CD4-positive, alpha-beta memory T cell (primary cell): ENCODE data around the gene DHPS. TPM values are rescaled to one million over a fixed set of nuclear protein-coding genes. Genes with fewer than 3 reads are reported as not detected.

ENCODE experiments used
- CTCF ChIA-PET: fragments of 350-600 bp; sonication (Branson Sonifier 250); formaldehyde crosslinking; loops from one replicate; lab custom pipeline; 2021; ENCODE audit warnings: inconsistent platforms; ENCODE audit not compliant: partially characterized antibody; lab: Charles Lee
- POLR2A ChIA-PET: fragments of 350-600 bp; sonication (Branson Sonifier 250); formaldehyde crosslinking; loops from one replicate; lab custom pipeline; 2021; ENCODE audit not compliant: partially characterized antibody; lab: Charles Lee
- DNase-seq, 5 donors: peaks; one replicate each; pipeline versions ENCODE4 v3.0.0 to v3.0.0-alpha.2; 2020 to 2022; ENCODE audit warnings: mixed read lengths in 1 of 5
- H3K27ac ChIP-seq: one replicate; pipeline ENCODE4 v1.7.0; 2013; ENCODE audit warnings: low read depth, low read length
- H3K27me3 ChIP-seq: 2 replicates; pipeline ENCODE4 v1.7.0; 2013; ENCODE audit warnings: mild to moderate bottlenecking, low read length, moderate library complexity; ENCODE audit not compliant: insufficient read depth
- H3K36me3 ChIP-seq: 2 replicates; pipeline ENCODE4 v1.7.0; 2013; ENCODE audit warnings: mild to moderate bottlenecking, low read length, moderate library complexity; ENCODE audit not compliant: insufficient read depth
- H3K4me1 ChIP-seq: 2 replicates; pipeline ENCODE4 v1.7.0; 2013; ENCODE audit warnings: mild to moderate bottlenecking, low read length, moderate library complexity; ENCODE audit not compliant: insufficient read depth
- H3K4me3 ChIP-seq, 2 donors: one replicate each; pipeline ENCODE4 v1.7.0; 2013; ENCODE audit warnings: low read length in 2 of 2, mild to moderate bottlenecking in 1 of 2
- H3K9me3 ChIP-seq, 2 donors: one replicate each; pipeline ENCODE4 v1.7.0; 2013; ENCODE audit warnings: low read length in 2 of 2, control low read depth in 1 of 2; ENCODE audit not compliant: control insufficient read depth in 1 of 2
- H3K27ac Mint-ChIP-seq, 7 donors: one replicate each; pipeline ENCODE4 v1.8.0; 2020 to 2021; ENCODE audit warnings: mixed read lengths in 7 of 7, mild to moderate bottlenecking in 6 of 7, inconsistent platforms in 3 of 7, moderate library complexity in 3 of 7
- H3K27me3 Mint-ChIP-seq, 2 donors: one replicate each; pipeline ENCODE4 v1.8.0; 2020 to 2021; ENCODE audit warnings: mixed read lengths in 2 of 2
- H3K36me3 Mint-ChIP-seq, 2 donors: one replicate each; pipeline ENCODE4 v1.8.0; 2020 to 2021; ENCODE audit warnings: mixed read lengths in 2 of 2, inconsistent platforms in 1 of 2, mild to moderate bottlenecking in 1 of 2
- H3K4me1 Mint-ChIP-seq, 4 donors: one replicate each; pipeline ENCODE4 v1.8.0; 2020 to 2021; ENCODE audit warnings: mixed read lengths in 4 of 4, mild to moderate bottlenecking in 1 of 4
- H3K4me3 Mint-ChIP-seq, 8 donors: one replicate each; pipeline ENCODE4 v1.8.0; 2020 to 2021; ENCODE audit warnings: mixed read lengths in 8 of 8, mild to moderate bottlenecking in 7 of 8, moderate library complexity in 6 of 8, inconsistent platforms in 3 of 8
- H3K9me3 Mint-ChIP-seq, 8 donors: one replicate each; pipeline ENCODE4 v1.8.0; 2020 to 2021; ENCODE audit warnings: mixed read lengths in 8 of 8, mild to moderate bottlenecking in 5 of 8, inconsistent platforms in 3 of 8, moderate library complexity in 1 of 8
- intact Hi-C: fragments of 100-400 bp; cut with micrococcal nuclease; formaldehyde crosslinking; loops from one replicate; pipeline ENCODE4 v1.15.1; 2023
- polyA plus RNA-seq, 2 donors: library from polyadenylated mRNA; unstranded; fragments of 300-500 nt; fragmentation: Illumina TruSeq; gene quantifications; one replicate each; pipeline ENCODE4 v1.2.3, GENCODE V29; 2021
- total RNA-seq, 2 experiments: library from RNA; stranded (reverse); gene quantifications; one replicate each; pipeline ENCODE4 v1.2.3, GENCODE V29; 2021

The DHPS gene
- total and polyA plus RNA-seq, 4 experiments from 2014 or later: 77.3 to 197 (median 143) TPM

DNA sequence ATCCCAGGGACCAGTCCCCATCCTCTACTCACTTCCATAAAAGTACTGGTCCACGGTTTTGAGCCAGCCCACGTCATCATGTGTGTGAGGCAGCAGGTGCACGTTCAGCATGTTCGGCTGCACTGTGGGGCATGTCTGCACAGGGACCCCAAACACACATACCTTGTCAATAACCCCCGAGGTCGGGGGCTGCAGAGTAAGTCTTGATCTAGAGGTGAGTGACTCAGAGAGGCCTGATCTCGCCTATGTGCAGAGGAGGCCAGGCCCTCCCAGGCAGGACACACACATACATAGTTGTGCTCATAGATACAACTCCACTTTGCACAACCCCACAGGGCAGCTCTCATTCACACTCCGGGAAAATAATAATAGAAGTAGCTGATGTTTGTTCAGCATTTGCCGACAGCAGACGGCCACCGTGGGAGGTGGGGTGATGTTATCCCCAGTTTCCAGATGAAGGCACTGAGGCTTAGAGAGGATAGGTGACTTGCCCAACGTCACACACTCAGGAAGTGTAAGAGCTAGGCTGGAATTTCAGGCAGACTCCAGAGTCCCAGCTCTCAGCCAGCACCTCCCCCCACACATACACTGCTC, 15.9 kb downstream of the DHPS start:
- Histone ChIP-seq H3K36me3 (peaks cover 33% of the 10 kb centered on the region), H3K4me1 (peaks cover 50% of the 10 kb centered on the region), H3K4me3 (peak overlapping the region; percentile 65 to 91), H3K9me3 (no peaks in the 10 kb centered on the region), H3K27ac (peak overlapping the region; percentile 96), H3K27me3 (no peaks in the 10 kb centered on the region)
- Mint-ChIP-seq H3K9me3 (no peaks in the 10 kb centered on the region), H3K27ac (peak overlapping the region; percentile 90 to 99 (median 97)), H3K27me3 (no peaks in the 10 kb centered on the region), H3K4me3 (peak overlapping the region; percentile 91 to 99 (median 94)), H3K4me1 (peaks cover 24 to 69% (median 46%) of the 10 kb centered on the region in 4 donors), H3K36me3 (peaks cover 15 to 42% of the 10 kb centered on the region in 2 donors)
- POLR2A ChIA-PET: interaction anchor here (0.6 to 2.5 kb wide), 11 partner anchors 10 to 170 kb away, joined by 3 to 11 read pairs (median 4); partner anchors contain the start of genes DHPS, GET3, JUNB and TRIR
- CTCF ChIA-PET: interaction anchor here (1.0 to 1.5 kb wide), 4 partner anchors 11 to 102 kb away, joined by 3 to 4 read pairs (median 4); partner anchors contain the start of gene DHPS
- no peak for DNase-seq
- intact Hi-C loops: loop anchor here (1.0 to 2.0 kb wide), 4 partner anchors 16 to 171 kb away; partner anchors contain the start of genes DHPS, ZNF490 and ZNF791

DNA sequence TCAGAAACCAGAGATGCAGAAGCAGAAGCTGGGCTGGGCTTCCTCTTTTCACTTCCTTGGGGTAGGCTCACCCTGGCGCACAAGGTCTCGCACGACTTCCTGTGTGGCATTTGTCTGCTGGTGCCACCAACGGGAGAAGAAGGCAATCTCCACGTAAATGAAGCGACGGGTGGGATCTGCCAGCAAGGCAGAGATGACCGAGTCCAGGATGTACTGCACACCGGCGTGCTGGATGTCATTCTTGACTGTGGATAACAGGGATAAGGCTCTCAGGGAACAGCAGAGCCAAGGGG, 16.5 kb downstream of the DHPS start:
- Histone ChIP-seq H3K27me3 (no peaks in the 10 kb centered on the region), H3K27ac (peak overlapping the region; percentile 96), H3K4me1 (peaks cover 45% of the 10 kb centered on the region), H3K4me3 (peak overlapping the region; percentile 65 to 91), H3K36me3 (peaks cover 36% of the 10 kb centered on the region), H3K9me3 (no peaks in the 10 kb centered on the region)
- Mint-ChIP-seq H3K4me1 (peaks cover 22 to 64% (median 44%) of the 10 kb centered on the region in 4 donors), H3K9me3 (no peaks in the 10 kb centered on the region), H3K4me3 (peak overlapping the region; percentile 91 to 99 (median 94)), H3K27me3 (no peaks in the 10 kb centered on the region), H3K27ac (peak overlapping the region; percentile 90 to 99 (median 97)), H3K36me3 (peaks cover 19 to 42% of the 10 kb centered on the region in 2 donors)
- intact Hi-C loops: loop anchor here (1.0 kb wide), 1 partner anchor 16 kb away; the partner anchor contains the start of gene DHPS
- CTCF ChIA-PET: interaction anchor here (1.4 to 1.5 kb wide), 2 partner anchors 95 to 101 kb away, joined by 3 read pairs; no protein-coding TSS in a partner anchor
- DNase-seq: peak; percentile 37 to 73 (median 54)
- POLR2A ChIA-PET: interaction anchor here (1.0 to 2.5 kb wide), 5 partner anchors 14 to 126 kb away, joined by 3 to 11 read pairs (median 9); partner anchors contain the start of genes JUNB, TRIR, ZNF490 and ZNF791

DNA sequence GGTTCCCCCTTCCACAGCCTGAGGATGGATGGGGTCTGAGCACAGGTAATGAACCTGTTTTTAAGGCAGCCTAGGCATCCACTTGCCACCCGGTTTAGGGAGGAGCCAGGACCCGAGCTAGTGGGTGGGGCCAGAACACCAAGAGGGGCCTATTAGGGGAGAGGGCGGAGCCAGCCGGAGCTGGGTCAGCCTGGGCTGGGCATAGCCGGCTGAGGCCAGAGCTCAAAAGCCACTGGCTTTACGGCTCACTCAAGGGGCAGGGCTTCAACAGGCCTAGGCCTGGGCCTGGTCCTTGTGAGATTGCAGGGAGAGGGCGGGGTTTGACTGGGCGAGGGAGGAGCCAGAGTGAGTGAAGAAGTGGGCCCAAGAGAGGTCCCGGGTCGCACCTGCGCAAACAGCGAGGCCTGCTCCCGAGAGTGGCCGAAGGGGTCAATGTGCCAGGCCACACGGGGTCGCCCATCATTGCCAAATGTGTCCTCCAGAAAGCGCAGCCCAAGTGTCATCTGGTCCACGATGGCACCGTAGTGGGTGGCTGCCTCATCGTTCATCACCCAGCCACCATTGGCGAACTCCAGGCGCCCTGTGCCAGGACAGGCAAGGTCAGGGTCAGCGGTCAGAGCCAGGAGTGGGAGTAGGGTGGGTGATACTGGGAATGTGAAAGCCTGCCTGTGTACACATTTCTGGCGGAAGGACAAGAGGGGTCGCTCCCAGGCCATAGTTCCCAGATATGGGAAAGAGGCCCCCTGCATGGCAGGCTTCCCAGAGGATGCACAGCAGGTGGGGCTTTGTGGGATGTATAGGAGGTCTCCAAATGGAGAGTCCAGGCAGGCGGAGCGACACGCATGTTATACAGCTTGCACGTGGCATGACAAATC, 17.0 kb downstream of the DHPS start:
- DNase-seq: no peak
- H3K27me3 ChIP-seq: no peaks in the 10 kb centered on the region
- intact Hi-C loops: loop anchor here (1.0 kb wide), 1 partner anchor 17 kb away; the partner anchor contains the start of gene DHPS
- H3K27ac Mint-ChIP-seq: peak overlapping the region; percentile 90 to 99 (median 97)
- no peaks in the 10 kb centered on the region for H3K9me3 ChIP-seq
- H3K4me1 ChIP-seq: peaks cover 40% of the 10 kb centered on the region
- no peaks in the 10 kb centered on the region for H3K9me3 Mint-ChIP-seq
- no peaks in the 10 kb centered on the region for H3K27me3 Mint-ChIP-seq
- POLR2A ChIA-PET: interaction anchor here (1.0 to 2.5 kb wide), 2 partner anchors 15 to 54 kb away, joined by 3 to 11 read pairs; partner anchors contain the start of genes ZNF490 and ZNF791
- H3K4me1 Mint-ChIP-seq: peaks cover 23 to 59% (median 42%) of the 10 kb centered on the region in 4 donors
- H3K27ac ChIP-seq: peak overlapping the region; percentile 96
- peak overlapping the region; percentile 91 to 99 (median 94) for H3K4me3 Mint-ChIP-seq
- peaks cover 40% of the 10 kb centered on the region for H3K36me3 ChIP-seq
- H3K4me3 ChIP-seq: no peak overlapping the region
- H3K36me3 Mint-ChIP-seq: peaks cover 24 to 44% of the 10 kb centered on the region in 2 donors
- CTCF ChIA-PET: interaction anchor here (0.6 to 1.5 kb wide), 5 partner anchors 10 to 182 kb away, joined by 3 to 4 read pairs (median 3); no protein-coding TSS in a partner anchor

DNA sequence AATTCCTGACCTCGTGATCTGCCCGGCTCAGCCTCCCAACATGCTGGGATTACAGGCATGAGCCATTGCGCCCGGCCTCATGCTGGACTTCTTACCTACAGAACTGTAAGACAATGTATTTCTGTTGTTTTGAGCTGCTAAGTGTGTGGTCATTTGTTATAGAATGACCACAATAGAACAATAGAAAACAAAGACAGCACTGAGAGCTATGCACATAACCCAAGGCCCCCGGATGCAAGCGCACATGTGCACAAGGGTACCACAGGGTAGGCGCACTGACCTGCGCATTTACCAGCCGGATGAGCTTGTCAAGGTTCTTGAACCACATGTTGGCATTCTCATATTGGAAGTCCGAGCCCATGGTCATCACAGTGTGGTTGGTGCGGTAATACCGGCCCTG, 20.7 kb downstream of the DHPS start:
- Histone ChIP-seq H3K9me3 (no peaks in the 10 kb centered on the region), H3K27me3 (no peaks in the 10 kb centered on the region), H3K4me1 (peaks cover 17% of the 10 kb centered on the region), H3K36me3 (peaks cover 64% of the 10 kb centered on the region), H3K4me3 (no peak overlapping the region), H3K27ac (no peak overlapping the region)
- ChIA-PET POLR2A (no interaction called here), CTCF (interaction anchor here (1.1 to 1.2 kb wide), 2 partner anchors 16 to 21 kb away, joined by 3 to 5 read pairs; no protein-coding TSS in a partner anchor)
- intact Hi-C loops: no loop called here
- H3K4me3 Mint-ChIP-seq: no peak overlapping the region
- H3K27ac Mint-ChIP-seq: no peak overlapping the region
- peaks cover 8 to 24% (median 18%) of the 10 kb centered on the region in 4 donors for H3K4me1 Mint-ChIP-seq
- H3K27me3 Mint-ChIP-seq: no peaks in the 10 kb centered on the region
- no peak for DNase-seq
- H3K36me3 Mint-ChIP-seq: peaks cover 29 to 47% of the 10 kb centered on the region in 2 donors
- no peaks in the 10 kb centered on the region for H3K9me3 Mint-ChIP-seq

DNA sequence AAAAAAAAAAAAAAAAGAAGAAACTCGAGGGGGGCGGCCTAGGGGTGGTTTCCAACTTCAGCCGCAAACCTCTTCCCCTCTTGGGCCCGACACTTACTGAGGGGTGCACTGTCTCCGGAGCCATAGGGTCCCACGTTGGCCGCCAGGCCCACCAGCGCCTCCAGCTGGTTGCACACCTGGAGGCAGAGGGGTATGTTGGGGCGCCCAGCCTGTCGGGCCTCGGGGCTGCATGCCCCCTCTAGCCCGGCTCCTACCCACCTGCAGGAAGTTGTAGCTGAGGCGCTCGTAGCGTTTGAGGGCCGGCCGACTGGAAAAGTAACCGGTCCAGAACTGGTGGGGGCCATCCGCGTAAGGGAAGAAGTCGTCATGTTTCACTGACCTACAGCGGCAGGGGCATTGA, 23.7 kb downstream of the DHPS start:
- Mint-ChIP-seq H3K36me3 (peaks cover 37 to 47% of the 10 kb centered on the region in 2 donors), H3K9me3 (no peaks in the 10 kb centered on the region), H3K4me3 (peak overlapping the region in 1 of 8 donors; percentile 36), H3K4me1 (peaks cover 3 to 5% (median 5%) of the 10 kb centered on the region in 4 donors), H3K27ac (no peak overlapping the region), H3K27me3 (no peaks in the 10 kb centered on the region)
- no peaks in the 10 kb centered on the region for H3K9me3 ChIP-seq
- intact Hi-C loops: no loop called here
- H3K4me3 ChIP-seq: no peak overlapping the region
- ChIA-PET CTCF (interaction anchor here (0.7 kb wide), 1 partner anchor 227 kb away, joined by 4 read pairs; no protein-coding TSS in a partner anchor), POLR2A (interaction anchor here (1.1 kb wide), 1 partner anchor 47 kb away, joined by 3 read pairs; the partner anchor contains the start of genes ZNF490 and ZNF791)
- H3K36me3 ChIP-seq: peaks cover 61% of the 10 kb centered on the region
- H3K27me3 ChIP-seq: no peaks in the 10 kb centered on the region
- H3K27ac ChIP-seq: no peak overlapping the region
- DNase-seq: no peak
- no peaks in the 10 kb centered on the region for H3K4me1 ChIP-seq

DNA sequence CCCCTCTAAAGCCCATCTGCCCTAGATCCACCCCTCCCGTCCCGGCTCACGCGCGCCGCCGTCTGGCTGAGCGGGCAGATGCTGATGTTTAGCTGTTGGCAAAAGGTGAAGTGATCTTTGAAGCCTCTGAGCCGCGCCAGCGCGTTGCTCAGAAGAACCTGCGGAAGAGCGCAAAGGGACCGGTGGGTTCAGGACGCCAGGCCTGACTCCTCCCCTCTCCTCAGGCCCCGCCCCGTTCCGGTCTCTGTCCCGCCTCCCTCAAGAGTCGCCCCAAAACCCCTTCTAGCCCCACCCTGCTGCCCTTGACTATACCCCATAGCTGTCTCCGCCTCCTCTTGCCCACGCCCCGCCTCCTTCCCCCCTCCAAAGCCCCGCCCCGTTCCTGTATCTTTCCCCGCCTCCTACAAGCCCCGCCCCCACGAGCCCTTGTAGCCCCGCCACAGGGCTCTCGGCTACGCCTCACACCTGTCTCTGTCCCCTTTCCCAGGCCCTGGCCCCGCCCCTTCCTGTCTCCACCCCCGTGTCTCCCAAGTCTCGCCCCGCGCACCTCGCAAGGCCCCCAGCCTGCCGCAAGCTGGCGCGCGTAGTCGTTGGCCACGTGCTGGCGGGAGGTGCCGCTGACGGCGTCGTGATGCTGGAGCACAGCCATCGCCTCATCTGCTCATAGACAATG, 24.6 kb downstream of the DHPS start:
- Histone ChIP-seq H3K4me1 (no peaks in the 10 kb centered on the region), H3K27ac (no peak overlapping the region), H3K4me3 (no peak overlapping the region), H3K36me3 (peaks cover 56% of the 10 kb centered on the region), H3K9me3 (no peaks in the 10 kb centered on the region), H3K27me3 (no peaks in the 10 kb centered on the region)
- Mint-ChIP-seq H3K9me3 (no peaks in the 10 kb centered on the region), H3K27me3 (no peaks in the 10 kb centered on the region), H3K4me3 (no peak overlapping the region), H3K4me1 (peaks cover 3 to 5% (median 5%) of the 10 kb centered on the region in 4 donors), H3K36me3 (peaks cover 35 to 46% of the 10 kb centered on the region in 2 donors), H3K27ac (no peak overlapping the region)
- CTCF ChIA-PET: interaction anchor here (0.7 kb wide), 1 partner anchor 228 kb away, joined by 4 read pairs; no protein-coding TSS in a partner anchor
- POLR2A ChIA-PET: no interaction called here
- no peak for DNase-seq
- intact Hi-C loops: no loop called here
